KOPT-K1 (cell line): ENCODE measurements around the gene ANKRD33B.
"Not testable (repeated sequence)": the region's sequence is repeated elsewhere in the genome, so short reads cannot be mapped to it uniquely, and the experiment has no call there.

ENCODE experiments used
- H3K27ac ChIP-seq: fragments of 200-600 bp; sonication (generic); 2 replicates; pipeline ENCODE4 v1.5.1; 2016; ENCODE audit warnings: antibody characterized with exemption, mild to moderate bottlenecking, low read depth, low read length; ENCODE audit not compliant: poor library complexity, severe bottlenecking
- H3K36me3 ChIP-seq: fragments of 200-600 bp; sonication (generic); 2 replicates; pipeline ENCODE4 v1.5.1; 2017; ENCODE audit warnings: antibody characterized with exemption, mild to moderate bottlenecking, low read length, moderate library complexity; ENCODE audit not compliant: insufficient read depth
- H3K9me3 ChIP-seq: fragments of 200-600 bp; sonication (generic); 2 replicates; pipeline ENCODE4 v1.5.1; 2017; ENCODE audit warnings: antibody characterized with exemption, low read length, mild to moderate bottlenecking; ENCODE audit not compliant: insufficient read depth, poor library complexity, severe bottlenecking

Gene ANKRD33B

DNA sequence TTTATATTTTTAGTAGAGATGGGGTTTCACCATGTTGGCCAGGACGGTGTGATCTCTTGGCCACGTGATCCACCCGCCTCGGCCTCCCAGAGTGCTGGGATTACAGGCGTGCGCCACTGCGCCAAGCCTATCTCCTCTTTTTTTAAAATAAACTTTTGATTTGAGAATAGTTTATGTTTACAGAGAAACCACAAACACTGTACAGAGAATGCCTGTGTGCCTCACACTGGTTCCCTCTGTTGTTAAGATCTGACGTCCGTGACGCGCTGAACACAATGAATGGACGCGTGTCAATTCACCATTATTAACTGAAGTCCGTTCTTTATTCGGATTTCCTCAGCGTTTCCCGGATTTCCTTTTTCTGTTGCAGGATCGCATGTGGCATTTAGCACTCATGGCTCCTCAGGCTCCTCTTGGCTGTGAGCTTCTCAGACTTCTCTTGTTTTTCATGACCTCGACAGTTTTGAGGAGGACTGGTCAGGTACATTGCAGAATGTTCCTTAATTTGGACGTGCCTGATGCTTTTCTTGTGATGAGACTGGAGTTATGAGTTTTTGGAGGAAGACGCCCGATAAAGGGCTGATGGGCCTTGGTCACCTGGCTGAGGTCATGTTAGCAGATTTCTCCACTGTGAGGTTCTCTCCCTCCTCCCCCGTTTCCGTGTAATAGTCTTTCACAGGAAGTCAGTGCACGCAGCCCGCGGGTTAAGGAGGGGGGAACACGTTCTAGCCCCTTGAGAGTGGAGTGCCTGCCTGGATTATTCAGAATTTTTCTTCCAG lies 69.6 kb downstream of the ANKRD33B start:
- H3K36me3 ChIP-seq: no peaks in the 10 kb centered on the region
- peak overlapping the region; percentile 49 for H3K27ac ChIP-seq
- H3K9me3 ChIP-seq: no peaks in the 10 kb centered on the region

GRCh38 chr5:10634050-10634449 lies 70.2 kb downstream of the ANKRD33B start:
- Histone ChIP-seq H3K27ac (peak overlapping the region; percentile 49), H3K36me3 (no peaks in the 10 kb centered on the region), H3K9me3 (no peaks in the 10 kb centered on the region)

DNA sequence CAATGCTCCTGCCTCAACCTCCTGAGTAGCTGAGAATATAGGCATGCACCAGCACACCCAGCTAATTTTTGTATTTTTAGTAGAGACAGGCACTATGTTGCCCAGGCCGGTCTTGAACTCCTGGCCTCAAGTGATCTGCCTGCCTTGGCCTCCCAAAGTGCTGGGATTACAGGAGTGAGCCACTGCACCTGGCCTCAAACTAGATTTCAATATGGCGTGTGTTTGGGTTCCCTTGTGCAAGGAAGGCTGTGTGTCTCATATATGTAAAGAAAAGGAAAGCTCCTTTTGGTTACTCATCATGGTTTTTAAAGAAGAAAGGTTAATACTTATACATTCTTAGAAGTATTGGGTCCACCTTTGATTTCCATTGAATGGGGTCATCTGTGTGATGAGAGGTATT lies 70.7 kb downstream of the ANKRD33B start:
- Histone ChIP-seq H3K36me3 (no peaks in the 10 kb centered on the region), H3K27ac (no peak overlapping the region), H3K9me3 (no peaks in the 10 kb centered on the region)

- Histone ChIP-seq H3K36me3 (no peaks in the 10 kb centered on the region), H3K27ac (no peak overlapping the region), H3K9me3 (no peaks in the 10 kb centered on the region)
Observed at GRCh38 chr5:10635257-10635866, 71.5 kb downstream of the ANKRD33B start.

DNA sequence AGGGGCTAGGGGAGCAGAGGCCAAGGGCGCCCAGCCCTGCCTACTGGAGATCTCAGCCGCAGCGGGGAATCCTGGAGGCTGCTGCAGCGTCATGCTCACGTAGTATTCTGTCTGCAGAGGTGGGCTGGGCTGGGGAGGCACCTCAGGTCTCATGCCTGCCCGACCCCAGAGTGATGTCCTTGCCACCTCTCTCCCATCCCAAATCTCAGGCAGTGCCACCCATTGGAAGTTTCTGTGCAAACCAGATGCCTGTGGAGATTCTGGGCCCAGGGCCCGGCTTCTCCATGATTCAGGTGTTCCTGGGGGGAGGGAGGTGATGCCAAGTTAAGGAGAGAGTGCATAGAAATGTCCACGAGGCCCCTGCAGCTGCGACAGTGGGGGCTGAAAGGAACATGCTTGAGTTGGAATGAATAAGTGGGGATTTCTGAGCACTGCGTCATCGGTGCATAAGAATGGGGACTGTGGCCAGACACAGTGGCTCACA lies 72.0 kb downstream of the ANKRD33B start:
- Histone ChIP-seq H3K9me3 (no peaks in the 10 kb centered on the region), H3K27ac (no peak overlapping the region)

DNA sequence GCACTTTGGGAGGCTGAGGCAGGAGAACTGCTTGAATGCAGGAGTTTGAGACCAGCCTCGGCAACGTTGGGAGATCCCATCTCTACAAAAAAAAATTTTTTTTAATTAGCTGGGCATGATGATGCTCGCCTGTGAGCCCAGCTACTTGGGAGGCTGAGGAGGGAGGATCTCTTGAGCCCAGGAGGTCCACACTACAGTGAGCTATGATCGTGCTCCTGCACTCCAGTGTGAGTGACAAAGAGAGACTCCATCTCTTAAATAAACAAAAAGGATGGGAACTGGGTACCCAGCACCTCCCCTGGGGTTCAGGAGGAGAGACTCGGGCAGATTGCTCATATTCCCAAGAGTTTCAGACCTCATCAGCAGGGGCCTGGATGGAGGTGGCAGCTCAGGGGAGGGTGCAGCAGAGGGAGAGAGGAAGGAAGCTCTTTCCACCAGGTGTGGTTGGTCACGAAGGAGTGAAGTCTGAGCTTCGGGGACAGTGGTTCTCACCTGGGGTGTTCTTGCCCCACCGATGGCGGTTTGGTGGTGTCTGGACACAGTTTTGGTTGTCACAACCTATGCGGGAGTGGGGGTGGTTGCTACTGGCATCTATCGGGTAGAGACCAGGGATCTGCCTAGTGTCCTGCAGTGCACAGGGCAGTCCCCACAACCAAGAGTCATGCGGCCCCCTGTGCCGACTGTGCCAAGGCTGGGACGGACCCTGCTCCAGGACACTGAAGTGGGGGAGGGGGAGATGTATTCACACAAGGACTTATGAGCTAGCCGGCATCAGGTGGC lies 72.7 kb downstream of the ANKRD33B start:
- no peaks in the 10 kb centered on the region for H3K36me3 ChIP-seq
- H3K9me3 ChIP-seq: no peaks in the 10 kb centered on the region
- no peak overlapping the region for H3K27ac ChIP-seq

More for the DNA sequence above, 72.0 kb downstream of the ANKRD33B start:
- H3K36me3 ChIP-seq: no peaks in the 10 kb centered on the region

DNA sequence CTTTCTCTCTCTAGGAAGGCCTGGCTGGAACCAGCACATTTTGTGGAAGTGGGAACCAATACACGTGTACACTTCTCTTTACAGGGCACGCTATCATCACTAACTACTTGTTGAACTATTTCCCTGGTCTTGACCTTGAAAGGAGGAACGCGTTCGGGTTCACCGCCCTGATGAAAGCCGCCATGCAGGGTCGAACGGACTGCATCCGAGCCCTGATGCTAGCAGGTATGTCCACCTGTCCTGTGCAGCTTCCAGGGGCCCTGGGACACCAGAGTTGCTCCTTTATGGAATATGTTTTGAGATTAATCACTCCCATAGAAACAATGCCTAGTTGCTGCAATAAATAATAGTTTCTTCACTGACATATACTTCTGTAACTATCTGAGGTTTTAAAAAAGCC lies 74.1 kb downstream of the ANKRD33B start:
- H3K27ac ChIP-seq: no peak overlapping the region
- no peaks in the 10 kb centered on the region for H3K36me3 ChIP-seq
- H3K9me3 ChIP-seq: no peaks in the 10 kb centered on the region

GRCh38 chr5:10638723-10639122 lies 74.9 kb downstream of the ANKRD33B start:
- not testable (repeated sequence) for H3K9me3 ChIP-seq, H3K36me3 ChIP-seq, H3K27ac ChIP-seq

GRCh38 chr5:10639846-10640368 lies 76.0 kb downstream of the ANKRD33B start:
- Histone ChIP-seq H3K9me3 (no peaks in the 10 kb centered on the region), H3K36me3 (no peaks in the 10 kb centered on the region), H3K27ac (no peak overlapping the region)

DNA sequence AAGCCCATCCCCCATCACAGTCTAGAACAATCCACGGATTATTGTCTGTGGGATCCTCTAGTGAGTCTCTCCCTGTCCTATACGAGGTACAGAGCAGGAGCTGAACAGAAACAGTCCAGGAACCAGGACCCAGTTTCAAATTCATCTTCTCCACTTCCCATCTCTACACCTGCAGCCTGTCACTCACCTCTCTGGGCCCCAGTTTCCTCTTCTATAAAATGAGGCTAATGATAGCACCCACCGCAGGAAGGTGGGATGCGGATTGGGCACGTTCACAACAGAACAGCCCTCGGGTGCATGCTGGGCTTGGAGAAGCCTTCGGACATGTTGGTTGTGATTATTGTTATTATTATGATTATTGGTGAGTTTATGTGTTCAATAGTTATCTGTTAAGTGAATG lies 78.5 kb downstream of the ANKRD33B start:
- Histone ChIP-seq H3K27ac (no peak overlapping the region), H3K9me3 (no peaks in the 10 kb centered on the region), H3K36me3 (no peaks in the 10 kb centered on the region)

DNA sequence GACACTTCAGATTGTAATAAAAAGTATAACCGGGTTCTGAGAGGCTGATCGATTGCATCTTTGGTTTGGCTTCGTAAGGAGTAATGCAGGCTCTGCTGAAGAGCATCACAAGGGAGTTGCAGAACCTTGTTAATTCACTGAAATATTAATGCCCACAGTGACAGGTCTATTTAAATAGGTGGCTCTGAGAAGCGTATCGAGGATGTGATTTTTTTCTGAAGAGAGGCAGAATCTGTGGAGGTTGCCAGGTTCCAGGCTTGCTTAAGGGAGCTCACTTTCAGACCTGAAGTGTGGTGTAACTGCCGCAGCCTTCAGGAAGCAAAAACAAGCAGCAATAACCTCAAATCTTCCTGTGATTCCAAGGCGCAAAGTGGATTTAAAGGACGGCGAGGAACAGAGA lies 80.3 kb downstream of the ANKRD33B start:
- H3K36me3 ChIP-seq: no peaks in the 10 kb centered on the region
- no peaks in the 10 kb centered on the region for H3K9me3 ChIP-seq
- H3K27ac ChIP-seq: no peak overlapping the region

DNA sequence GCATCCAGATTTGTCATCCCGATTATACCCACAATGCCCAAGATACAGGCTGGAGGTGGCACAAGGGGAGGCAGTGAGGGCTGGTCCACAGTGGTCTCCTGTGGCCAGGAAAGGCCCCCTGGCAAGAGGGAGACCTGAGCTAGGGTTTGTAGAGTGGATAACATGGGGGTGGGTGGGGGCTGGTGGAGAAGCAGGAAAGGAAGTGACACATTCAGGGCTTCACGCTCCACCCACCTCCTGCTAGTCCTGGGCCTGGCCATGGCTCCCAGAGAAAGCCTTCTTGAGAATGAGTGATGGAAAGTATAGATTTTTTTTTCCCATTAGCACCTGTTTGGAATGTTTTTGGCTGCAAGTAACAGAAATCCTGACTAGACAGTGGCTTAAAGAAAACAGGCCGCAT lies 81.3 kb downstream of the ANKRD33B start:
- Histone ChIP-seq H3K27ac (no peak overlapping the region), H3K36me3 (no peaks in the 10 kb centered on the region), H3K9me3 (no peaks in the 10 kb centered on the region)

DNA sequence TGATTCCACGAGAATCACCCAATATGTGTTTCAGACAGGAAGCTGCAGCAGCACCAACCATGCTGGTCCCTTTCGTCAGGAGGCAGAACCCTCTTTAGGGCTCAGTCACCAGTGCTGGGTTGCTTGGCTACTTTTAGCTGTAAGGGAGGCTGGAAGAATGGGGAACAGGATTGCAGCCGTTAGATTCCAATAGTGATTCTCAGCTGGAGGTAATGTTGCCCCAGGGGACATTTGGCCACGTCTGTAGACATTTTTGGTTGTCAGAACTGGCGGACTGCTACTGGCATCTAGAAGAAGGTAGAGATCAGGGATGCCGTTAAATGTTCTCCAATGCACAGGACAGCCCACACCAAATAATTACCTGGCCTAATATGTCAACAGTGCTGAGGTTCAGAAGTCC lies 81.8 kb downstream of the ANKRD33B start:
- Histone ChIP-seq H3K27ac (no peak overlapping the region), H3K9me3 (no peaks in the 10 kb centered on the region), H3K36me3 (no peaks in the 10 kb centered on the region)

GRCh38 chr5:10647640-10648039 lies 83.8 kb downstream of the ANKRD33B start:
- H3K36me3 ChIP-seq: no peaks in the 10 kb centered on the region
- no peak overlapping the region for H3K27ac ChIP-seq
- H3K9me3 ChIP-seq: no peaks in the 10 kb centered on the region
